GM18517 (cell line): ENCODE results near the gene CDC14A.
"Not testable (repeated sequence)": the region's sequence is repeated elsewhere in the genome, so short reads cannot be mapped to it uniquely, and the experiment has no call there.

ENCODE experiments used
- ATAC-seq: cut with Tn5 transposase; IDR thresholded peaks from one replicate; pipeline ENCODE4 v1.9.1; 2021; ENCODE audit warnings: mild to moderate bottlenecking, moderate library complexity; ENCODE audit not compliant: unreplicated experiment

Gene CDC14A

GRCh38 chr1:100331146-100331545 is 21.2 kb upstream of the CDC14A start:
- ATAC-seq, result not testable (repeated sequence)

- ATAC-seq, result no peak
These were observed 20.0 kb upstream of the CDC14A start for GRCh38 chr1:100332331-100332730.

- ATAC-seq, result no peak
These were observed 16.9 kb upstream of the CDC14A start for GRCh38 chr1:100335436-100335835.

GRCh38 chr1:100337878-100338277 is 14.4 kb upstream of the CDC14A start:
- ATAC-seq, result not testable (repeated sequence)

GRCh38 chr1:100339735-100340134 is 12.6 kb upstream of the CDC14A start:
- not testable (repeated sequence) for ATAC-seq

GRCh38 chr1:100340494-100340893 is 11.8 kb upstream of the CDC14A start:
- no peak for ATAC-seq

- ATAC-seq, result no peak
These were observed 10.0 kb upstream of the CDC14A start for GRCh38 chr1:100342348-100342747.

GRCh38 chr1:100343897-100344296 is 8.4 kb upstream of the CDC14A start:
- no peak for ATAC-seq

- ATAC-seq, result no peak
These were observed 7.5 kb upstream of the CDC14A start for GRCh38 chr1:100344774-100345173.

- no peak for ATAC-seq
These were observed 5.9 kb upstream of the CDC14A start for GRCh38 chr1:100346387-100346786.

GRCh38 chr1:100347009-100347966 is 5.0 kb upstream of the CDC14A start:
- no peak for ATAC-seq

GRCh38 chr1:100348549-100349144 is 3.7 kb upstream of the CDC14A start:
- no peak for ATAC-seq

- no peak for ATAC-seq
These were observed 3.1 kb upstream of the CDC14A start for GRCh38 chr1:100349246-100349645.

- ATAC-seq, result no peak
These were observed 1.6 kb upstream of the CDC14A start for GRCh38 chr1:100350787-100351094.

GRCh38 chr1:100351095-100351887 is 1.0 kb upstream of the CDC14A start:
- peak; percentile 80 for ATAC-seq

GRCh38 chr1:100353071-100353801 is 930 bp downstream of the CDC14A start:
- peak; percentile 9 for ATAC-seq

GRCh38 chr1:100353988-100354387 is 1.7 kb downstream of the CDC14A start:
- ATAC-seq, result no peak

- ATAC-seq, result no peak
These were observed 2.7 kb downstream of the CDC14A start for GRCh38 chr1:100354971-100355394.

GRCh38 chr1:100358210-100358609 is 5.9 kb downstream of the CDC14A start:
- ATAC-seq, result no peak

GRCh38 chr1:100359139-100359538 is 6.8 kb downstream of the CDC14A start:
- no peak for ATAC-seq
